Muscle layer of colon (tissue), 2 donors: ENCODE measurements around the gene INPP5E.

Experiments
- H3K27ac ChIP-seq: one replicate; pipeline ENCODE4 v1.7.0; 2013; ENCODE audit warnings: low read depth, mild to moderate bottlenecking, low read length, moderate library complexity
- H3K27me3 ChIP-seq, 2 donors: one replicate each; pipeline ENCODE4 v1.7.0; 2013; ENCODE audit warnings: low read length in 2 of 2, mild to moderate bottlenecking in 2 of 2; ENCODE audit not compliant: insufficient read depth in 2 of 2, control insufficient read depth in 1 of 2
- H3K36me3 ChIP-seq: one replicate; pipeline ENCODE4 v1.7.0; 2013; ENCODE audit warnings: mild to moderate bottlenecking, low read length; ENCODE audit not compliant: insufficient read depth
- H3K4me1 ChIP-seq: one replicate; pipeline ENCODE4 v1.7.0; 2013; ENCODE audit warnings: mild to moderate bottlenecking, low read length; ENCODE audit not compliant: insufficient read depth
- H3K4me3 ChIP-seq, 2 donors: one replicate each; pipeline ENCODE4 v1.7.0; 2013; ENCODE audit warnings: low read length in 2 of 2, low read depth in 1 of 2, mild to moderate bottlenecking in 1 of 2, moderate library complexity in 1 of 2
- H3K9ac ChIP-seq: one replicate; pipeline ENCODE4 v1.7.0; 2013; ENCODE audit warnings: low read length
- H3K9me3 ChIP-seq: one replicate; pipeline ENCODE4 v1.7.0; 2013; ENCODE audit warnings: mild to moderate bottlenecking, low read length
- donor health status: abdominal sarcoma.
- donor health status: Adenocarcinoma of cecum.

Gene INPP5E

DNA sequence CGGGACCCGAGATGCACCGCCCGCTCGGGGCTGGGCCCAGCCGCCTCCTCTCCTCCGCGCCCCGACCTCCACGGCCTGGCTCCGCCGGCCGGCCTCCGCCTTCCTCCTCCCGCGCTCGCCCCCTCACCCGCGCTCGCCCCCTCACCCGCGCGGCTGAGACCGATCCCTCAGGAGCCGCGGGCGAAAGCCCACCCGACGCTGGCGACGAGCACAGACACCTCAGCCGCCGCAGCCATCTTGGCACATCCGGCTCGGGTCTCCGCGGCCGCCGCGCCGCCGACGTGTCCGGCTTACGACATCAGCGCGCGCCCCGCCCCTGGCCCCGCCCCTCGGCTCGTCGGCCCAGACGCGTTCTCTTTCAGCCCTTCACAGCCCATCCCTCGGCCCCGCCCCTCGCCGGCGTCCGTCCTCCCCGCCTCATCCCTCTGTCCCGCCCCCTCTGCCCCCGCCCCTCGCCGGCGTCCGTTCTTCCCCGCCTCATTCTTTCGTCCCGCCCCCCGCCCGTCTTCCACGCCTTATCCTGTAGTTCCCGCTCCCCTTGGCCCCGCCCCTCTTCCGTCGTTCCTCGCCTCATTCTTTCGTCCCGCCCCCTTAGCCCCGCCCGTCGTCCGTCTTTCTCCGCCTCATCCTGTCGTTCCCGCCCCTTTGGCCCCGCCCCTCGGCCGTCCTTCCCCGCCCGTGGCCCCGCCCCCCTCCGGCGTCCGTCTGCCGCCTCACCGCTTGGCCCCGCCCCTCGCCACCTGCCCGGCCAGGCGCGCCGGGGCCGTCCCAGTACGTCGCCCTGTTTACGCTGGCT, 43.3 kb upstream of the INPP5E start, which contains the start of gene SEC16A:
TSS of gene SEC16A (minus strand) at position 248 of the 796 bp plus-strand sequence. CDS start 5,425 bp downstream, outside the sequence.
- peak within 1 kb of the TSS; percentile 75 for H3K9ac ChIP-seq
- H3K27me3 ChIP-seq: no peaks in the 10 kb centered on the region
- peak within 1 kb of the TSS; percentile 73 to 88 for H3K4me3 ChIP-seq
- no peaks in the 10 kb centered on the region for H3K36me3 ChIP-seq
- H3K4me1 ChIP-seq: peaks cover 12% of the 10 kb centered on the region
- peak within 1 kb of the TSS; percentile 97 for H3K27ac ChIP-seq
- H3K9me3 ChIP-seq: no peaks in the 10 kb centered on the region

GRCh38 chr9:136482046-136482792, 42.6 kb upstream of the INPP5E start:
- H3K27me3 ChIP-seq: no peaks in the 10 kb centered on the region
- H3K9me3 ChIP-seq: no peaks in the 10 kb centered on the region
- peaks cover 12% of the 10 kb centered on the region for H3K4me1 ChIP-seq
- H3K36me3 ChIP-seq: peaks cover 3% of the 10 kb centered on the region
- peak overlapping the region; percentile 73 to 88 for H3K4me3 ChIP-seq
- peak overlapping the region; percentile 75 for H3K9ac ChIP-seq
- peak overlapping the region; percentile 96 for H3K27ac ChIP-seq

DNA sequence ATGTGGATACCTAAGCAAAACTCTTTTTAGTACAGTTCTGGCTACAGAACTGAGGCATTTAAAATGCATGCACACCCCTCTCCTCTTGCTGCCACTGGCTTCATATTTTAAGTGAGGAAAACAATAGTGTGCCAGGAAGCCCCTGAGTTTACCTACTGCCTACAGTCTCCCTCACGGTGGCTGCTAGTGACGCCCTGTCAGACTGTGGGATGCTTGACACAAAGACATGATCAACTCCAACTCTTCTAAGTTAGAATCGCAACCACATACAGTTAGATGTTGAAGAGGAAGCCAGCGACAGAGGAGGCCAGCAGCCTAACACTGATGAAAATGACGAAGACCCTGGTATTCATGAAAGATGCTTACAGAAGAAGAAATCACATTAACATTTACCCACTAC, 41.9 kb upstream of the INPP5E start:
- peak overlapping the region; percentile 75 for H3K9ac ChIP-seq
- no peaks in the 10 kb centered on the region for H3K27me3 ChIP-seq
- H3K27ac ChIP-seq: no peak overlapping the region
- no peaks in the 10 kb centered on the region for H3K9me3 ChIP-seq
- H3K4me1 ChIP-seq: peaks cover 12% of the 10 kb centered on the region
- H3K4me3 ChIP-seq: peak overlapping the region; percentile 73 to 88
- H3K36me3 ChIP-seq: peaks cover 9% of the 10 kb centered on the region

DNA sequence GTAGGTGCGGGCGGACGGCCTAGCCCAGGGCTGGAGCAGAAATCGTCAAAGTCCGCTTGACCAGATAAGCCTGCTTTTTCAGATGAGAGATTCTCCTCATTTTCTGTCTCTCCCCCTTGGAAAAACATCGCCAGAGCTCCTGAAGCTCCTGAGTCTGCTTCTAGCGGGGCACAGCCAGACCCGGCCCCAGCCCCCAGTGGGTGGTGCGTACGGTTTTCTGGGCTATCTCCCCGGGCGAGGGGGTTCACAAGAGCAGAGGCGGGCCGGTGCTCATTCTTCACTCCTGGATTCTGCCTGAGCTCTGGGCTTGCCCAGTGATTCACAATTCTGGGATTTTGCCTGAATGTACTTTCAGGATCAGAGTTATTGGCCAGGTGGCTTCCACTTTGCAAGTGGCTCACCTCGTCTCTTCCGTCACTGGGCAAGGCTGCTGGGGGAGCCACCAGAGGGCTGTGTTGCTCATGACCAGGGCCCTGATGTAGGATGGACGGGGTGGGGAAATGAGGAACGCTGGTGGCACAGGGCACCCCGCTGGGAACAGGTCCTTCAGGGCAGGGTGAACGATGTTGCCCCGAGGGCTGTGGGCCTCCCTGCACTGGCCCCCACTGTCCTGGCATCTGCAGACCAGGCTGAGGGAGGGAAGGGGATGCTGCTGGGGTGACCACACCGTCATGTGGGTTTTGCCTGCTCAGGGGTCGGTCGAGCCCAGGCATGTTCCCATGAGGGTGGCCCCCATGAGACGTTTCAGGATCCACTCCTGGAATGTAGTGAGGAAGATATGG, 36.9 kb upstream of the INPP5E start:
- Histone ChIP-seq H3K4me1 (peaks cover 4% of the 10 kb centered on the region), H3K27ac (no peak overlapping the region), H3K9me3 (no peaks in the 10 kb centered on the region), H3K36me3 (peaks cover 59% of the 10 kb centered on the region), H3K27me3 (no peaks in the 10 kb centered on the region), H3K4me3 (no peak overlapping the region), H3K9ac (no peak overlapping the region)

GRCh38 chr9:136474974-136475865, 35.6 kb upstream of the INPP5E start:
- H3K9me3 ChIP-seq: no peaks in the 10 kb centered on the region
- no peak overlapping the region for H3K27ac ChIP-seq
- H3K36me3 ChIP-seq: peaks cover 73% of the 10 kb centered on the region
- no peaks in the 10 kb centered on the region for H3K4me1 ChIP-seq
- H3K4me3 ChIP-seq: no peak overlapping the region
- H3K27me3 ChIP-seq: no peaks in the 10 kb centered on the region
- H3K9ac ChIP-seq: no peak overlapping the region

- no peak overlapping the region for H3K27ac ChIP-seq
- H3K9me3 ChIP-seq: no peaks in the 10 kb centered on the region
- H3K36me3 ChIP-seq: peaks cover 84% of the 10 kb centered on the region
- H3K4me1 ChIP-seq: no peaks in the 10 kb centered on the region
- no peaks in the 10 kb centered on the region for H3K27me3 ChIP-seq
- H3K9ac ChIP-seq: no peak overlapping the region
- no peak overlapping the region for H3K4me3 ChIP-seq
Observed at GRCh38 chr9:136474021-136474640, 34.5 kb upstream of the INPP5E start.

DNA sequence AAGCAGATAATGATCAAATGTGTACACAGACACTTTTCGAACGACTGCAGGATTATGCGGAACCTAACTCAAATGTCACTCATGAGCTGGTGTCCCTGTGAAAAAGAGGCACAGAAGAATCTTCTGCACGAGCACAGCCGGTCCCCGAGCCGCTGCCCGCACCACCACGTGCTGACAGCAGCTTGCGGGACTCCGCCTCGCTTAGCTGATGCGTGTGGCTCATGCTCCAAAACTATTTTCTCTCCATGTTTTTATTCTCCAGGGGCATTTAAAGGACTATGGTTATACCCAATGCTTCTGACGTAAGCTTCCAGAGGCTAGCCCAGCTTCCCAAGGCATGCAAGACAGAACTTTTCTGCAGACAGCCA, 33.7 kb upstream of the INPP5E start:
- no peaks in the 10 kb centered on the region for H3K27me3 ChIP-seq
- no peak overlapping the region for H3K9ac ChIP-seq
- no peaks in the 10 kb centered on the region for H3K9me3 ChIP-seq
- no peak overlapping the region for H3K27ac ChIP-seq
- H3K4me3 ChIP-seq: no peak overlapping the region
- no peaks in the 10 kb centered on the region for H3K4me1 ChIP-seq
- H3K36me3 ChIP-seq: peaks cover 88% of the 10 kb centered on the region

GRCh38 chr9:136472640-136473353, 33.2 kb upstream of the INPP5E start:
- Histone ChIP-seq H3K27me3 (no peaks in the 10 kb centered on the region), H3K4me1 (no peaks in the 10 kb centered on the region), H3K9ac (no peak overlapping the region), H3K27ac (no peak overlapping the region), H3K4me3 (no peak overlapping the region), H3K36me3 (peaks cover 91% of the 10 kb centered on the region), H3K9me3 (no peaks in the 10 kb centered on the region)

DNA sequence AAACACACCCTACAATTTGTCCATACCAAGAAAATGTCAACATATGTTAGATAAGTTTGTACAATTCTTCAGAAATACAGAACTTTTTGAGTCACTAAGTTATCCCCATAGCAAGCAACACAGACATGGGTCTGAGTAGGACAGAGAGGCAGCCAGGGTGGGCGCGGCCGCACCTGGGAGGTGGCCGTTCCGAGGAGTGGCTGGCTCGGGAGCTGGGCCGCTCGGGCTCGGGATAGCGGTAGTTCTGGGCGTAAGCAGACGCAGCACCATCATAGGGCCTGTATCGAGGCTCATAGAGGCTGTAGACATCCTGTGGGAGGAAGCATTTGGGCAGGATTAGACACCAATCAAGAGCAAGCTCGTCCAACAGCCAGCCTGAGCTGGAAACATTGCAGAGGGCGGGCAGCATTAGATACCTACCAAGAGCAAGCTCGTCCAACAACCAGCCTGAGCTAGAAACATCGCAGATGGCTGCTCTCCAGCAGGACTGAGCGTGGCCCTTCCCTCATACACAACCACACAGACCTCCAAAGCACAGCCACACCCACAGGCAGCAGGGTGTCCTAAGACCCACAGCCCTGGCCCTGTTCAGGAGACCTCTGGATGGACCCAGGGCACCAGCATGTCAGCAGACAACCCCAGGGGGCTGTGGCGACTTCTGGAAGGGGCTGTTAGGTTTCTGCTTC, 32.3 kb upstream of the INPP5E start:
- Histone ChIP-seq H3K4me1 (no peaks in the 10 kb centered on the region), H3K36me3 (peaks cover 92% of the 10 kb centered on the region), H3K27ac (no peak overlapping the region), H3K4me3 (no peak overlapping the region), H3K9ac (no peak overlapping the region), H3K9me3 (no peaks in the 10 kb centered on the region), H3K27me3 (no peaks in the 10 kb centered on the region)
